GM12864 (cell line): ENCODE data around the gene ESYT2.

Experiments
- DNase-seq: peaks from one replicate; pipeline ENCODE4 v3.0.0-alpha.2; 2011; ENCODE audit warnings: low read depth
- H3K4me3 ChIP-seq: 2 replicates; pipeline ENCODE4 v1.5.1; 2011; ENCODE audit warnings: mild to moderate bottlenecking, low read depth, low read length, control low read depth
- CTCF ChIP-seq: IDR thresholded peaks from 2 replicates; pipeline ENCODE4 v1.5.1; 2011; ENCODE audit warnings: low read depth, mild to moderate bottlenecking, moderate library complexity, low read length, control low read depth, inconsistent platforms; ENCODE audit errors: missing control alignments

The ESYT2 gene

GRCh38 chr7:158740013-158740656 is 89.2 kb downstream of the ESYT2 start:
- no peak for TF ChIP-seq CTCF
- no peak for DNase-seq
- no peak overlapping the region for H3K4me3 ChIP-seq

- DNase-seq, result no peak
- no peak for TF ChIP-seq CTCF
- no peak overlapping the region for H3K4me3 ChIP-seq
Observed at GRCh38 chr7:158738841-158739240, 90.5 kb downstream of the ESYT2 start.

GRCh38 chr7:158737064-158737695 is 92.1 kb downstream of the ESYT2 start:
- no peak for TF ChIP-seq CTCF
- DNase-seq, result no peak
- no peak overlapping the region for H3K4me3 ChIP-seq

- H3K4me3 ChIP-seq, result no peak overlapping the region
- TF ChIP-seq CTCF, result no peak
- no peak for DNase-seq
Observed at GRCh38 chr7:158735935-158736334, 93.4 kb downstream of the ESYT2 start.

GRCh38 chr7:158734861-158735260 is 94.4 kb downstream of the ESYT2 start:
- no peak overlapping the region for H3K4me3 ChIP-seq
- no peak for TF ChIP-seq CTCF
- no peak for DNase-seq

GRCh38 chr7:158733775-158734494 is 95.4 kb downstream of the ESYT2 start:
- TF ChIP-seq CTCF, result no peak

GRCh38 chr7:158733220-158733519 is 96.1 kb downstream of the ESYT2 start:
- no peak for DNase-seq
- H3K4me3 ChIP-seq, result no peak overlapping the region
- no peak for TF ChIP-seq CTCF

More at GRCh38 chr7:158733775-158734494, 95.4 kb downstream of the ESYT2 start:
- no peak overlapping the region for H3K4me3 ChIP-seq
- no peak for DNase-seq
